RWPE2 (cell line): Measurements from ENCODE around the gene LRMDA.

Experiments
- ATAC-seq: fragments of 200-7000 bp; cut with Tn5 transposase; 3 replicates; pipeline ENCODE4 v1.9.1; 2021; ENCODE audit warnings: low read depth
- DNase-seq: peaks from one replicate; pipeline ENCODE4 v3.0.0-alpha.2; 2020; ENCODE audit warnings: low spot score
- H3K27ac ChIP-seq: fragments of 450-650 bp; 2 replicates; pipeline ENCODE4 v1.5.1; 2017; ENCODE audit warnings: mild to moderate bottlenecking; ENCODE audit not compliant: poor library complexity, severe bottlenecking
- H3K27me3 ChIP-seq: fragments of 250-450 bp; sonication (Bioruptor Pico); 2 replicates; pipeline ENCODE4 v1.5.1; 2021; ENCODE audit warnings: mild to moderate bottlenecking, moderate library complexity; ENCODE audit not compliant: insufficient read depth, poor library complexity, severe bottlenecking
- H3K36me3 ChIP-seq: fragments of 250-450 bp; sonication (Bioruptor Pico); 2 replicates; pipeline ENCODE4 v1.5.1; 2020; ENCODE audit warnings: low read depth, mild to moderate bottlenecking, moderate library complexity
- H3K4me1 ChIP-seq: fragments of 250-450 bp; sonication (Bioruptor Pico); 2 replicates; pipeline ENCODE4 v1.5.1; 2021; ENCODE audit warnings: mild to moderate bottlenecking, moderate library complexity; ENCODE audit not compliant: insufficient read depth, poor library complexity, severe bottlenecking
- H3K4me3 ChIP-seq: fragments of 250-450 bp; sonication (Bioruptor Pico); 2 replicates; pipeline ENCODE4 v1.5.1; 2021; ENCODE audit warnings: mild to moderate bottlenecking, moderate library complexity; ENCODE audit not compliant: severe bottlenecking
- H3K9me3 ChIP-seq: fragments of 250-450 bp; sonication (Bioruptor Pico); 2 replicates; pipeline ENCODE4 v1.5.1; 2021; ENCODE audit warnings: mild to moderate bottlenecking, moderate library complexity; ENCODE audit not compliant: severe bottlenecking
- TF ChIP-seq, protein P1 (sequence below): fragments of 450-650 bp; IDR thresholded peaks from one replicate; pipeline ENCODE4 v1.5.1; 2017; ENCODE audit warnings: mild to moderate bottlenecking, moderate library complexity; ENCODE audit not compliant: poor library complexity, severe bottlenecking

LRMDA gene

DNA sequence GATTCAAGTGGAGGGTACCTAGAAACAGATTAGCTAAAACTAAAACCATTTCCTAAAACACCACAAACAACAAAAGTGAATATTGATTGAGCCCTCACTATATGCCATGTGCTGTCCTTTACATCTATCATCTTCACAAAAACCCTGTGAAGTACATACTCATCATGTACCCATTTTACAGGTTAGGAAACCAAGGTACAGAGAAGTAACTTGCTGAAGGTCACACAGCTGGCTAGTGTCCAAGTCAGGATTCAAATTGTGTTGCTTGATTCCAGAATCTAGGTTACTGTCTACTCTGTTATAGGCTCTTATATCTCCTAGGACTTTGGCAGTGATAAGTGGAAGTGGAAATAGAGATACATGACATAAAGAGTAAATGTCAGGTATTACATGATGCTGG lies 463.8 kb downstream of the LRMDA start:
- Histone ChIP-seq H3K9me3 (no peaks in the 10 kb centered on the region), H3K27ac (no peak overlapping the region), H3K4me3 (no peak overlapping the region), H3K4me1 (no peaks in the 10 kb centered on the region), H3K27me3 (no peaks in the 10 kb centered on the region), H3K36me3 (no peaks in the 10 kb centered on the region)
- no peak for DNase-seq
- no peak for ATAC-seq
- TF ChIP-seq, protein P1, sequence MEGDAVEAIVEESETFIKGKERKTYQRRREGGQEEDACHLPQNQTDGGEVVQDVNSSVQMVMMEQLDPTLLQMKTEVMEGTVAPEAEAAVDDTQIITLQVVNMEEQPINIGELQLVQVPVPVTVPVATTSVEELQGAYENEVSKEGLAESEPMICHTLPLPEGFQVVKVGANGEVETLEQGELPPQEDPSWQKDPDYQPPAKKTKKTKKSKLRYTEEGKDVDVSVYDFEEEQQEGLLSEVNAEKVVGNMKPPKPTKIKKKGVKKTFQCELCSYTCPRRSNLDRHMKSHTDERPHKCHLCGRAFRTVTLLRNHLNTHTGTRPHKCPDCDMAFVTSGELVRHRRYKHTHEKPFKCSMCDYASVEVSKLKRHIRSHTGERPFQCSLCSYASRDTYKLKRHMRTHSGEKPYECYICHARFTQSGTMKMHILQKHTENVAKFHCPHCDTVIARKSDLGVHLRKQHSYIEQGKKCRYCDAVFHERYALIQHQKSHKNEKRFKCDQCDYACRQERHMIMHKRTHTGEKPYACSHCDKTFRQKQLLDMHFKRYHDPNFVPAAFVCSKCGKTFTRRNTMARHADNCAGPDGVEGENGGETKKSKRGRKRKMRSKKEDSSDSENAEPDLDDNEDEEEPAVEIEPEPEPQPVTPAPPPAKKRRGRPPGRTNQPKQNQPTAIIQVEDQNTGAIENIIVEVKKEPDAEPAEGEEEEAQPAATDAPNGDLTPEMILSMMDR = no peak

DNA sequence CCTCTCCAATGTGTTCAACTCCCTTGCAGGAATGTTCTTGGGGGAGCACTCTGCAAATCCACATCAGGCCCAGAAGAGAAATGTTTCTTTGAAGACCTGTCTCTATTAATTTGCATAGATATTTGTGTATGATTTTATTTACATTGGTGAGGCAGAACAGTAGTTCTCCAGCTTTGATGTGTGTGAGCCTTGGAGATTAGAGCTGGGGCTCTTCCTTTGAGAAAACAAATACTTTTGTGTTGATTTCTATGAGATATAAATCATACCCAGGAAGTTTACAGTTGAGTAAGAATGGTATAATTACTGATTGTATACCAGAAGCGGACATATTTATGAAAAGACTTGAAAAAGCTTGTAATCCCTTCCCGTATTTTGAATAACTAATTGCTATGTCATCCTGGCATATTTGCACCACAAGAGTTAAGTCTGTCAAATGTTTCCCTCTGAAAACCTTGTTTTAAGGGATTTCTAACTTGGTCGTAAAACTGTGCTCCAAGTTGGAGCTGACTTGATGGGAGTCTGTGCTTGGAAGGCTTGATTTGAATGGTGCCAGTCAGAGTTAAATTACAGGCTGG lies 468.5 kb downstream of the LRMDA start:
- Histone ChIP-seq H3K27me3 (no peaks in the 10 kb centered on the region), H3K4me1 (no peaks in the 10 kb centered on the region), H3K9me3 (no peaks in the 10 kb centered on the region), H3K4me3 (no peak overlapping the region), H3K27ac (no peak overlapping the region), H3K36me3 (no peaks in the 10 kb centered on the region)
- no peak for DNase-seq
- TF ChIP-seq, protein P1 = no peak
- ATAC-seq = no peak

DNA sequence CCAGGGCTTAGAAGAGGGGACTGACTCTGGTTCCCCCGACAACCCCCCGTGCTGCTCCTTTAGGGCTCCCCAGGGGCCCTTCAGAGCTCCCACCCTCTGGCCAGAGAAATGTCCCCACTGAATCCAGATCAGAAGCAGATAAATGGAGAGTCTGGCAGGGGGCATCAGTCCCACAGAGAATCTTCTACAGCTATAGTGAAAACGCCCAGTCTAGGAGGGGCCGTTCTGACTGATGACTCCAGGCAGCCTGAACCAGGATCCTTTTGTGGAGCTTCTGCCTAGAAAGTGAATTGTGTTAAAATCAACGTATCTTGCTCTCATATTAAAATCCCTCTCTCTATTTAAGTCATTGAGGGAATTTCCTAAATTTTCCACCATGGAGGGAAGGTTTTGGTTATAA lies 471.4 kb downstream of the LRMDA start:
- no peak overlapping the region for H3K4me3 ChIP-seq
- no peaks in the 10 kb centered on the region for H3K27me3 ChIP-seq
- no peaks in the 10 kb centered on the region for H3K9me3 ChIP-seq
- H3K36me3 ChIP-seq = no peaks in the 10 kb centered on the region
- no peak overlapping the region for H3K27ac ChIP-seq
- no peaks in the 10 kb centered on the region for H3K4me1 ChIP-seq
- TF ChIP-seq, protein P1 = no peak
- no peak for ATAC-seq
- DNase-seq = no peak

DNA sequence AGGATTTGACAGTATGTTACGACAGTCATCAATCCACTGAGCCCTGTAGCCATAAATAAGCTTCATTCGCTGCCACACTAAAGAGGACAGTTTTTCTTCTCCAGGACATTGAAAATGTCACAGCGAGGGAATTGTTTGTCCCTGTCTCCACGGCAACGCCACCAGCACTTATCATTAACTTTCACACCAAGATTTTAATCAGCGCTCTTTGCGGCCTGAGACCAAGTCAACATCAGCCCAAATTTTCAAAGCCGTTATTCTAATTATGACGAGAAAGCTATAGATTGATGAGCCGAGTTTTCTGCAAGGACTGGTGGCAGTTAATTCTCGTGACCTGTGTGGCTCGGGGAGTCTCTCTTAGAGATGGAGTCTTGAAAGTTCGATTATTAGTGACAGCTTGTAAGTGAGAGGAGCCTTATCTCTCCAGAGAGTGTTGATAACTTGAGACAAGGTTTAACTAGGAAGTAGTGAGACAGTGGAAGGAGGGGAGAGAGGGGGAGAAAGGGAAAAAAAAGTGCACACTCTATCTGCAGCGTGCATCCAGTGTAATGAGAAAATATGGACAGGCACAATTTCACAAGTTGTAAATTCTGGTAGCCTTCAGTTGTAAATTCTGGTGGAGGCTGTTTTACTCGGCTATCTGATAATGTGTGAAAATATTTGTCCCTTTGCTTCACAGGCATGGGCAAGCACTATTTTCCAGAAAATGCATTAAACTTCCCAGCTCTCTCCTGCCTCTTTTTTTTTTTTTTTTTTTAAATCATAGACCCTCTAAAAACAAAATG lies 473.3 kb downstream of the LRMDA start:
- no peaks in the 10 kb centered on the region for H3K4me1 ChIP-seq
- no peak for DNase-seq
- no peaks in the 10 kb centered on the region for H3K36me3 ChIP-seq
- H3K4me3 ChIP-seq = no peak overlapping the region
- no peaks in the 10 kb centered on the region for H3K9me3 ChIP-seq
- H3K27ac ChIP-seq = no peak overlapping the region
- no peak for ATAC-seq
- TF ChIP-seq, protein P1 = no peak
- H3K27me3 ChIP-seq = no peaks in the 10 kb centered on the region

DNA sequence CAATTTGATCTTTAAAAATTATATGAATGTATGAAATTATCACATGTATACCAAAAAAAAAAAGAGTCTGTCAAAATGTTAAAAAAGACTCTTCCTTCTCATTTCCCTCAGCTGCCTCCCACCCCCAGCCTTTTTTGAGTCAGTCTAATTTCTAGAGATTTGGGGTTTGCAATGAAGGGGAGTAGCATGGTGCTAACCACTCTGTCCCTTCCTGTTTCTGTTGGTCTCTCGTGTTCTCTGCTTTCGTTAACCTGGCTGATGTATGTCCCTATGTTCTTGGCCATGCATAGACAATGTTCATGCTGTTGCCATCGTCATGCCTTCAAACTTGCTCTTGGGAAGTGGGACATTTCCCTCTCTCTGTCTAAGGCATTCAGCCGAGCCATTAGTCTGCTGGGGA lies 474.1 kb downstream of the LRMDA start:
- H3K4me1 ChIP-seq = no peaks in the 10 kb centered on the region
- ATAC-seq (no peak), DNase-seq (no peak)
- no peaks in the 10 kb centered on the region for H3K36me3 ChIP-seq
- H3K27me3 ChIP-seq = peaks cover 4% of the 10 kb centered on the region
- H3K27ac ChIP-seq = no peak overlapping the region
- H3K4me3 ChIP-seq = no peak overlapping the region
- no peaks in the 10 kb centered on the region for H3K9me3 ChIP-seq
- TF ChIP-seq, protein P1 = no peak
